ENCODE results near the gene CHTOP. TPM values are rescaled to one million over a fixed set of nuclear protein-coding genes. Genes with fewer than 3 reads are reported as not detected.

Gene CHTOP
- total RNA-seq, 2 experiments from 2014 or later = 97.1 to 102 TPM

GRCh38 chr1:153626477-153626903 lies 7.4 kb upstream of the CHTOP start:
- intact Hi-C loops (cut with DNase I, micrococcal nuclease) = no loop called here
- CTCF ChIA-PET = interaction anchor here (1.1 to 1.4 kb wide), 2 partner anchors 9 to 12 kb away, joined by 3 read pairs; no protein-coding TSS in a partner anchor
- DNase-seq (no peak), ATAC-seq (ENCODE audit: poor library complexity) (no peak)
- Mint-ChIP-seq H3K27ac (no peak overlapping the region), H3K9me3 (no peaks in the 10 kb centered on the region), H3K4me1 (ENCODE audit: low read depth) (no peaks in the 10 kb centered on the region), H3K4me3 (no peak overlapping the region), H3K36me3 (ENCODE audit: low read depth) (no peaks in the 10 kb centered on the region), H3K27me3 (no peaks in the 10 kb centered on the region)
- no peak for TF ChIP-seq CTCF (IDR thresholded peaks at IDR 0.05)
- no peaks in the 10 kb centered on the region for H3K27me3 ChIP-seq (ENCODE audit: control insufficient read depth in 1 of 2, insufficient read depth in 2 of 2, low read length in 2 of 2)
- H3K4me1 ChIP-seq (ENCODE audit: insufficient read depth, low read length) = peaks cover 6% of the 10 kb centered on the region
- H3K9me3 ChIP-seq (ENCODE audit: control insufficient read depth in 1 of 2, insufficient read depth in 1 of 2, low read length in 2 of 2) = no peaks in the 10 kb centered on the region
- POLR2A ChIA-PET = no interaction called here
- H3K4me3 ChIP-seq (ENCODE audit: low read length) = no peak overlapping the region
- no peaks in the 10 kb centered on the region for H3K36me3 ChIP-seq (ENCODE audit: insufficient read depth, low read length)
- H3K27ac ChIP-seq (ENCODE audit: low read depth in 1 of 2, low read length in 2 of 2) = no peak overlapping the region

- H3K27ac ChIP-seq (ENCODE audit: low read depth in 1 of 2, low read length in 2 of 2) = no peak within 1 kb of the TSS
- H3K4me3 Mint-ChIP-seq = no peak within 1 kb of the TSS
- H3K27me3 Mint-ChIP-seq = no peaks in the 10 kb centered on the region
- CTCF ChIA-PET = interaction anchor here (1.1 to 1.4 kb wide), 2 partner anchors 9 to 11 kb away, joined by 3 read pairs; no protein-coding TSS in a partner anchor
- POLR2A ChIA-PET = no interaction called here
- peaks cover 6% of the 10 kb centered on the region for H3K4me1 ChIP-seq (ENCODE audit: insufficient read depth, low read length)
- no peaks in the 10 kb centered on the region for H3K9me3 ChIP-seq (ENCODE audit: control insufficient read depth in 1 of 2, insufficient read depth in 1 of 2, low read length in 2 of 2)
- no peaks in the 10 kb centered on the region for H3K9me3 Mint-ChIP-seq
- no peak for TF ChIP-seq CTCF (IDR thresholded peaks at IDR 0.05)
- ATAC-seq (ENCODE audit: poor library complexity) = no peak
- H3K27me3 ChIP-seq (ENCODE audit: control insufficient read depth in 1 of 2, insufficient read depth in 2 of 2, low read length in 2 of 2) = no peaks in the 10 kb centered on the region
- DNase-seq = no peak
- H3K36me3 ChIP-seq (ENCODE audit: insufficient read depth, low read length) = no peaks in the 10 kb centered on the region
- no peak within 1 kb of the TSS for H3K4me3 ChIP-seq (ENCODE audit: low read length)
- no peaks in the 10 kb centered on the region for H3K36me3 Mint-ChIP-seq (ENCODE audit: low read depth)
- intact Hi-C loops (cut with DNase I, micrococcal nuclease) = no loop called here
- no peak within 1 kb of the TSS for H3K27ac Mint-ChIP-seq
- no peaks in the 10 kb centered on the region for H3K4me1 Mint-ChIP-seq (ENCODE audit: low read depth)
Measured at GRCh38 chr1:153626904-153627714, 6.8 kb upstream of the CHTOP start, which contains the start of gene S100A13. Gene S100A13, minus strand, starts transcription at chr1:153627505. Its CDS starts 1,033 bp downstream, at chr1:153626472.

- POLR2A ChIA-PET = no interaction called here
- Mint-ChIP-seq H3K9me3 (no peaks in the 10 kb centered on the region), H3K4me1 (ENCODE audit: low read depth) (no peaks in the 10 kb centered on the region), H3K27ac (no peak within 1 kb of the TSS), H3K4me3 (no peak within 1 kb of the TSS), H3K36me3 (ENCODE audit: low read depth) (no peaks in the 10 kb centered on the region), H3K27me3 (no peaks in the 10 kb centered on the region)
- TF ChIP-seq CTCF (IDR thresholded peaks at IDR 0.05) = no peak
- intact Hi-C loops (cut with DNase I, micrococcal nuclease) = no loop called here
- Histone ChIP-seq H3K27me3 (ENCODE audit: control insufficient read depth in 1 of 2, insufficient read depth in 2 of 2, low read length in 2 of 2) (no peaks in the 10 kb centered on the region), H3K9me3 (ENCODE audit: control insufficient read depth in 1 of 2, insufficient read depth in 1 of 2, low read length in 2 of 2) (no peaks in the 10 kb centered on the region), H3K36me3 (ENCODE audit: insufficient read depth, low read length) (no peaks in the 10 kb centered on the region), H3K4me1 (ENCODE audit: insufficient read depth, low read length) (peaks cover 6% of the 10 kb centered on the region), H3K27ac (ENCODE audit: low read depth in 1 of 2, low read length in 2 of 2) (no peak within 1 kb of the TSS), H3K4me3 (ENCODE audit: low read length) (no peak within 1 kb of the TSS)
- DNase-seq (no peak), ATAC-seq (ENCODE audit: poor library complexity) (no peak)
- CTCF ChIA-PET = interaction anchor here (1.4 kb wide), 1 partner anchor 10 kb away, joined by 3 read pairs; no protein-coding TSS in a partner anchor
Measured at GRCh38 chr1:153627715-153628626, 5.9 kb upstream of the CHTOP start, which contains the start of gene S100A1. Gene S100A1, plus strand, starts transcription at chr1:153628434. Its CDS starts 2,088 bp downstream, at chr1:153630522.

Data from CD4-positive, alpha-beta T cell (primary cell).